ENCODE data around the gene RNF138. TPM values are rescaled to one million over a fixed set of nuclear protein-coding genes. Genes with fewer than 3 reads are reported as not detected.

Gene RNF138
- total and polyA plus RNA-seq, 2 experiments from 2014 or later: 58.0 to 89.6 TPM

DNA sequence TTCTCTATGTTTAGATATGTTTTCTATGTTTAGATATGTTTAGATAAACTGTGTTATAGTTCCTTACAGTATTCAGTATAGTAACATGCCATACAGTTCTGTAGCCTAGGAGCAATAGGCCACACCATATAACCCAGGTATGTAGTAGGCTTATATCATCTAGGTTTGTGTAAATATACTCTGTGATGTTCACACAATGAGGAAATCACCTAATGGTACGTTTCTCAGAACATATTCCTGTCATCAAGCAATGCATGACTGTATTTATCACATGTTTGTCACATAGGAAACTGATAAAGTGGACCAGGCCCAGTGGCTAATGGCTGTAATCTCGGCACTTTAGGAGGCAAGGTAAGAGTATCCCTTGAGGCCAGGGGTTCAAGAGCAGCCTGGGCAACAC, 44.0 kb downstream of the RNF138 start:
- H3K27ac Mint-ChIP-seq: no peak overlapping the region; the same call in 1 of the 2 replicates
- ATAC-seq (no peak), DNase-seq (ENCODE audit: low spot score) (no peak)
- Histone ChIP-seq H3K4me2 (no peak overlapping the region), H4K20me1 (replicated peaks; ENCODE audit: insufficient read depth) (no peaks in the 10 kb centered on the region), H3F3A (replicated peaks; ENCODE audit: low read depth) (no peaks in the 10 kb centered on the region), H3K9me2 (ENCODE audit: insufficient read depth) (no peaks in the 10 kb centered on the region), H3K27me3 (ENCODE audit: insufficient read depth) (no peaks in the 10 kb centered on the region), H3K27ac (ENCODE audit: low read depth) (no peak overlapping the region), H3K4me1 (ENCODE audit: insufficient read depth) (no peaks in the 10 kb centered on the region), H2AFZ (no peak overlapping the region), H3K79me2 (replicated peaks; ENCODE audit: insufficient read depth) (no peaks in the 10 kb centered on the region), H3K36me3 (ENCODE audit: insufficient read depth) (no peaks in the 10 kb centered on the region), H3K4me3 (no peak overlapping the region)
- no peaks in the 10 kb centered on the region for H3K4me1 Mint-ChIP-seq
- H3K4me3 Mint-ChIP-seq: no peak overlapping the region
- no peak for TF ChIP-seq ETS1 (IDR thresholded peaks at IDR 0.05)
- TF ChIP-seq POLR2AphosphoS5 (IDR thresholded peaks at IDR 0.05; ENCODE audit: low read depth): no peak
- no peak for TF ChIP-seq STAT1 (IDR thresholded peaks at IDR 0.05; ENCODE audit: unreplicated experiment)
- TF ChIP-seq ZNF114 (CRISPR knock-in tag; IDR thresholded peaks at IDR 0.05): no peak
- no peak for TF ChIP-seq REST (IDR thresholded peaks at IDR 0.05; ENCODE audit: unreplicated experiment)
- no peak for TF ChIP-seq EZH2phosphoT487 (IDR thresholded peaks at IDR 0.05; ENCODE audit: unreplicated experiment)
- no peak for TF ChIP-seq CREB1 (CRISPR knock-in tag; IDR thresholded peaks at IDR 0.05; ENCODE audit: low read depth)
- TF ChIP-seq, protein P1, sequence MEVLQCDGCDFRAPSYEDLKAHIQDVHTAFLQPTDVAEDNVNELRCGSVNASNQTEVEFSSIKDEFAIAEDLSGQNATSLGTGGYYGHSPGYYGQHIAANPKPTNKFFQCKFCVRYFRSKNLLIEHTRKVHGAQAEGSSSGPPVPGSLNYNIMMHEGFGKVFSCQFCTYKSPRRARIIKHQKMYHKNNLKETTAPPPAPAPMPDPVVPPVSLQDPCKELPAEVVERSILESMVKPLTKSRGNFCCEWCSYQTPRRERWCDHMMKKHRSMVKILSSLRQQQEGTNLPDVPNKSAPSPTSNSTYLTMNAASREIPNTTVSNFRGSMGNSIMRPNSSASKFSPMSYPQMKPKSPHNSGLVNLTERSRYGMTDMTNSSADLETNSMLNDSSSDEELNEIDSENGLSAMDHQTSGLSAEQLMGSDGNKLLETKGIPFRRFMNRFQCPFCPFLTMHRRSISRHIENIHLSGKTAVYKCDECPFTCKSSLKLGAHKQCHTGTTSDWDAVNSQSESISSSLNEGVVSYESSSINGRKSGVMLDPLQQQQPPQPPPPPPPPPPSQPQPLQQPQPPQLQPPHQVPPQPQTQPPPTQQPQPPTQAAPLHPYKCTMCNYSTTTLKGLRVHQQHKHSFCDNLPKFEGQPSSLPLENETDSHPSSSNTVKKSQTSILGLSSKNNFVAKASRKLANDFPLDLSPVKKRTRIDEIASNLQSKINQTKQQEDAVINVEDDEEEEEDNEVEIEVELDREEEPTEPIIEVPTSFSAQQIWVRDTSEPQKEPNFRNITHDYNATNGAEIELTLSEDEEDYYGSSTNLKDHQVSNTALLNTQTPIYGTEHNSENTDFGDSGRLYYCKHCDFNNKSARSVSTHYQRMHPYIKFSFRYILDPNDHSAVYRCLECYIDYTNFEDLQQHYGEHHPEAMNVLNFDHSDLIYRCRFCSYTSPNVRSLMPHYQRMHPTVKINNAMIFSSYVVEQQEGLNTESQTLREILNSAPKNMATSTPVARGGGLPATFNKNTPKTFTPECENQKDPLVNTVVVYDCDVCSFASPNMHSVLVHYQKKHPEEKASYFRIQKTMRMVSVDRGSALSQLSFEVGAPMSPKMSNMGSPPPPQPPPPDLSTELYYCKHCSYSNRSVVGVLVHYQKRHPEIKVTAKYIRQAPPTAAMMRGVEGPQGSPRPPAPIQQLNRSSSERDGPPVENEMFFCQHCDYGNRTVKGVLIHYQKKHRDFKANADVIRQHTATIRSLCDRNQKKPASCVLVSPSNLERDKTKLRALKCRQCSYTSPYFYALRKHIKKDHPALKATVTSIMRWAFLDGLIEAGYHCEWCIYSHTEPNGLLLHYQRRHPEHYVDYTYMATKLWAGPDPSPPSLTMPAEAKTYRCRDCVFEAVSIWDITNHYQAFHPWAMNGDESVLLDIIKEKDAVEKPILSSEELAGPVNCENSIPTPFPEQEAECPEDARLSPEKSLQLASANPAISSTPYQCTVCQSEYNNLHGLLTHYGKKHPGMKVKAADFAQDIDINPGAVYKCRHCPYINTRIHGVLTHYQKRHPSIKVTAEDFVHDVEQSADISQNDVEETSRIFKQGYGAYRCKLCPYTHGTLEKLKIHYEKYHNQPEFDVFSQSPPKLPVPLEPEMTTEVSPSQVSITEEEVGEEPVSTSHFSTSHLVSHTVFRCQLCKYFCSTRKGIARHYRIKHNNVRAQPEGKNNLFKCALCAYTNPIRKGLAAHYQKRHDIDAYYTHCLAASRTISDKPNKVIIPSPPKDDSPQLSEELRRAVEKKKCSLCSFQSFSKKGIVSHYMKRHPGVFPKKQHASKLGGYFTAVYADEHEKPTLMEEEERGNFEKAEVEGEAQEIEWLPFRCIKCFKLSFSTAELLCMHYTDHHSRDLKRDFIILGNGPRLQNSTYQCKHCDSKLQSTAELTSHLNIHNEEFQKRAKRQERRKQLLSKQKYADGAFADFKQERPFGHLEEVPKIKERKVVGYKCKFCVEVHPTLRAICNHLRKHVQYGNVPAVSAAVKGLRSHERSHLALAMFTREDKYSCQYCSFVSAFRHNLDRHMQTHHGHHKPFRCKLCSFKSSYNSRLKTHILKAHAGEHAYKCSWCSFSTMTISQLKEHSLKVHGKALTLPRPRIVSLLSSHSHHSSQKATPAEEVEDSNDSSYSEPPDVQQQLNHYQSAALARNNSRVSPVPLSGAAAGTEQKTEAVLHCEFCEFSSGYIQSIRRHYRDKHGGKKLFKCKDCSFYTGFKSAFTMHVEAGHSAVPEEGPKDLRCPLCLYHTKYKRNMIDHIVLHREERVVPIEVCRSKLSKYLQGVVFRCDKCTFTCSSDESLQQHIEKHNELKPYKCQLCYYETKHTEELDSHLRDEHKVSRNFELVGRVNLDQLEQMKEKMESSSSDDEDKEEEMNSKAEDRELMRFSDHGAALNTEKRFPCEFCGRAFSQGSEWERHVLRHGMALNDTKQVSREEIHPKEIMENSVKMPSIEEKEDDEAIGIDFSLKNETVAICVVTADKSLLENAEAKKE (CRISPR knock-in tag; IDR thresholded peaks at IDR 0.05): no peak
- TF ChIP-seq JUNB (IDR thresholded peaks at IDR 0.05; ENCODE audit: unreplicated experiment): no peak
- TF ChIP-seq CTCF (conservative IDR thresholded peaks at IDR 0.05; ENCODE audit: low read depth in 2 of 2): no peak
- no peak for TF ChIP-seq ZNF331 (CRISPR knock-in tag; IDR thresholded peaks at IDR 0.05; ENCODE audit: low read depth)
- peaks cover 2% of the 10 kb centered on the region; the same call in 2 of the 3 replicates for H3K9me3 Mint-ChIP-seq
- H3K36me3 Mint-ChIP-seq (ENCODE audit: low read depth): peaks cover 3% of the 10 kb centered on the region; the same call in 1 of the 3 replicates
- H3K27me3 Mint-ChIP-seq (ENCODE audit: insufficient read depth, low read depth, poor library complexity): peaks cover under 1% of the 10 kb centered on the region

Measured in GM23338 (cell line).